ENCODE results near the gene SH2D1A. TPM values are rescaled to one million over a fixed set of nuclear protein-coding genes. Genes with fewer than 3 reads are reported as not detected.
A peak's percentile ranks its signal among the peaks of the same experiment; 100 is the strongest.

SH2D1A gene
- total RNA-seq, 1 donor, result not detected

GRCh38 chrX:124395145-124395880 is 49.0 kb downstream of the SH2D1A start:
- no peaks in the 10 kb centered on the region for H3K36me3 ChIP-seq (ENCODE audit: insufficient read depth, low read length)
- no peaks in the 10 kb centered on the region for H3K27me3 ChIP-seq (ENCODE audit: insufficient read depth, low read length)
- no peak overlapping the region for H2AFZ ChIP-seq (ENCODE audit: low read length)
- H4K20me1 ChIP-seq (ENCODE audit: insufficient read depth, low read length), result no peaks in the 10 kb centered on the region
- H3K4me2 ChIP-seq (ENCODE audit: insufficient read depth, low read length), result no peak overlapping the region
- no peak overlapping the region for H3K4me3 ChIP-seq (ENCODE audit: insufficient read depth, low read length)
- no peaks in the 10 kb centered on the region for H3K79me2 ChIP-seq (ENCODE audit: insufficient read depth, low read length)
- no peak for DNase-seq (ENCODE audit: insufficient read length, low spot score, missing footprints)
- H3K9me3 ChIP-seq (ENCODE audit: low read depth, low read length), result no peaks in the 10 kb centered on the region
- TF ChIP-seq CTCF (IDR thresholded peaks at IDR 0.05; ENCODE audit: extremely low read depth, low read depth, low read length), result no peak
- no peak overlapping the region for H3K27ac ChIP-seq (ENCODE audit: low read depth, low read length)
- H3K4me1 ChIP-seq (ENCODE audit: insufficient read depth, low read length), result no peaks in the 10 kb centered on the region

- Histone ChIP-seq H3K9me3 (ENCODE audit: low read depth, low read length) (no peaks in the 10 kb centered on the region), H3K4me2 (ENCODE audit: insufficient read depth, low read length) (no peak overlapping the region), H3K27ac (ENCODE audit: low read depth, low read length) (no peak overlapping the region), H3K79me2 (ENCODE audit: insufficient read depth, low read length) (no peaks in the 10 kb centered on the region), H3K4me1 (ENCODE audit: insufficient read depth, low read length) (no peaks in the 10 kb centered on the region), H3K27me3 (ENCODE audit: insufficient read depth, low read length) (no peaks in the 10 kb centered on the region), H3K4me3 (ENCODE audit: insufficient read depth, low read length) (no peak overlapping the region), H4K20me1 (ENCODE audit: insufficient read depth, low read length) (no peaks in the 10 kb centered on the region), H2AFZ (ENCODE audit: low read length) (no peak overlapping the region), H3K36me3 (ENCODE audit: insufficient read depth, low read length) (no peaks in the 10 kb centered on the region)
- TF ChIP-seq CTCF (IDR thresholded peaks at IDR 0.05; ENCODE audit: extremely low read depth, low read depth, low read length), result no peak
- DNase-seq (ENCODE audit: insufficient read length, low spot score, missing footprints), result no peak
These were observed 55.3 kb downstream of the SH2D1A start for GRCh38 chrX:124401696-124402095.

- no peak overlapping the region for H2AFZ ChIP-seq (ENCODE audit: low read length)
- no peak for DNase-seq (ENCODE audit: insufficient read length, low spot score, missing footprints)
- H3K4me3 ChIP-seq (ENCODE audit: insufficient read depth, low read length), result no peak overlapping the region
- H3K27me3 ChIP-seq (ENCODE audit: insufficient read depth, low read length), result no peaks in the 10 kb centered on the region
- H3K9me3 ChIP-seq (ENCODE audit: low read depth, low read length), result no peaks in the 10 kb centered on the region
- TF ChIP-seq CTCF (IDR thresholded peaks at IDR 0.05; ENCODE audit: extremely low read depth, low read depth, low read length), result no peak
- H3K4me2 ChIP-seq (ENCODE audit: insufficient read depth, low read length), result no peak overlapping the region
- no peaks in the 10 kb centered on the region for H4K20me1 ChIP-seq (ENCODE audit: insufficient read depth, low read length)
- H3K79me2 ChIP-seq (ENCODE audit: insufficient read depth, low read length), result no peaks in the 10 kb centered on the region
- no peak overlapping the region for H3K27ac ChIP-seq (ENCODE audit: low read depth, low read length)
- no peaks in the 10 kb centered on the region for H3K36me3 ChIP-seq (ENCODE audit: insufficient read depth, low read length)
- H3K4me1 ChIP-seq (ENCODE audit: insufficient read depth, low read length), result no peaks in the 10 kb centered on the region
These were observed 59.5 kb downstream of the SH2D1A start for GRCh38 chrX:124405868-124406267.

- peak; percentile 90 for DNase-seq (ENCODE audit: insufficient read length, low spot score, missing footprints)
- H3K4me2 ChIP-seq (ENCODE audit: insufficient read depth, low read length), result no peak overlapping the region
- no peak overlapping the region for H3K27ac ChIP-seq (ENCODE audit: low read depth, low read length)
- no peaks in the 10 kb centered on the region for H4K20me1 ChIP-seq (ENCODE audit: insufficient read depth, low read length)
- no peaks in the 10 kb centered on the region for H3K9me3 ChIP-seq (ENCODE audit: low read depth, low read length)
- TF ChIP-seq CTCF (IDR thresholded peaks at IDR 0.05; ENCODE audit: extremely low read depth, low read depth, low read length), result peak; percentile 67
- no peak overlapping the region for H3K4me3 ChIP-seq (ENCODE audit: insufficient read depth, low read length)
- no peak overlapping the region for H2AFZ ChIP-seq (ENCODE audit: low read length)
- H3K27me3 ChIP-seq (ENCODE audit: insufficient read depth, low read length), result no peaks in the 10 kb centered on the region
- no peaks in the 10 kb centered on the region for H3K79me2 ChIP-seq (ENCODE audit: insufficient read depth, low read length)
- H3K36me3 ChIP-seq (ENCODE audit: insufficient read depth, low read length), result no peaks in the 10 kb centered on the region
- no peaks in the 10 kb centered on the region for H3K4me1 ChIP-seq (ENCODE audit: insufficient read depth, low read length)
These were observed 60.1 kb downstream of the SH2D1A start for GRCh38 chrX:124406294-124407014.
